HFF-Myc (cell line): Measurements from ENCODE around the gene ETV4.

ENCODE experiments used
- DNase-seq: peaks from one replicate; pipeline ENCODE4 v3.0.0-alpha.2; 2011; ENCODE audit warnings: low read depth; ENCODE audit errors: extremely low read depth
- H3K4me3 ChIP-seq: replicated peaks from 2 replicates; pipeline ENCODE4 v1.5.1; 2011; ENCODE audit warnings: low read depth, mild to moderate bottlenecking, control low read depth, low read length
- CTCF ChIP-seq: IDR thresholded peaks from 2 replicates; pipeline ENCODE4 v1.5.1; 2012; ENCODE audit warnings: mild to moderate bottlenecking, low read depth, low read length, control low read depth; ENCODE audit errors: missing control alignments

Gene ETV4

GRCh38 chr17:43547189-43547550 lies 1.0 kb upstream of the ETV4 start:
- no peak for TF ChIP-seq CTCF
- DNase-seq: no peak
- no peak overlapping the region for H3K4me3 ChIP-seq

GRCh38 chr17:43545383-43545632 lies 832 bp downstream of the ETV4 start:
- peak overlapping the region; percentile 59 for H3K4me3 ChIP-seq
- no peak for DNase-seq
- no peak for TF ChIP-seq CTCF

GRCh38 chr17:43543771-43544575 lies 2.2 kb downstream of the ETV4 start:
- H3K4me3 ChIP-seq: peak overlapping the region; percentile 59
- TF ChIP-seq CTCF: no peak
- DNase-seq: no peak

GRCh38 chr17:43543300-43543699 lies 2.8 kb downstream of the ETV4 start:
- no peak for DNase-seq
- H3K4me3 ChIP-seq: peak overlapping the region; percentile 59
- TF ChIP-seq CTCF: no peak

GRCh38 chr17:43542859-43543258 lies 3.3 kb downstream of the ETV4 start:
- no peak for DNase-seq
- no peak for TF ChIP-seq CTCF
- H3K4me3 ChIP-seq: no peak overlapping the region

- H3K4me3 ChIP-seq: no peak overlapping the region
- no peak for DNase-seq
- no peak for TF ChIP-seq CTCF
Measured at GRCh38 chr17:43540821-43541674, 5.1 kb downstream of the ETV4 start.
